ENCODE results near the gene PEPD.

PEPD gene

DNA sequence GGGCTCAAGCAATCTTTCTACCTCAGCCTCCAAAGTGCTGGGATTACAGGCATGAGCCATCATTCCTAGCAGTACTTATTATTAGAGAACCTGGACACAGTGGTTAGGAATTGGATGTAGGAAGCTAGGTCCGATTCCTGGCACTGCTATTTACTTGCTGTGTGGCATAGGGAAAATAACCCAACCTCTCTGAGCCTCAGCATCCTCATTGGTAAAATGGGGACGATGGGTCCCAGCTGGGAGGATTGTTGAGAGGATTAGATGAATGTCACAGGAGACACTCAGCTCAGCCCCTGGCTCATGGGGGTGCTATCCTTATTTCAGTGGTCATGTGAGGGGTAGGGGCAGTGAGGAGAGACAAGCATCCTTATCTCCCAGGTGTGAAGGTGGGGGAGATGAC lies 6.8 kb upstream of the PEPD start:
- no peak overlapping the region for H3K9ac ChIP-seq (ENCODE audit: low read depth, low read length, poor library complexity, severe bottlenecking)
- TF ChIP-seq EZH2phosphoT487 (IDR thresholded peaks at IDR 0.05; ENCODE audit: borderline replicate concordance) = no peak
- TF ChIP-seq, protein P1, sequence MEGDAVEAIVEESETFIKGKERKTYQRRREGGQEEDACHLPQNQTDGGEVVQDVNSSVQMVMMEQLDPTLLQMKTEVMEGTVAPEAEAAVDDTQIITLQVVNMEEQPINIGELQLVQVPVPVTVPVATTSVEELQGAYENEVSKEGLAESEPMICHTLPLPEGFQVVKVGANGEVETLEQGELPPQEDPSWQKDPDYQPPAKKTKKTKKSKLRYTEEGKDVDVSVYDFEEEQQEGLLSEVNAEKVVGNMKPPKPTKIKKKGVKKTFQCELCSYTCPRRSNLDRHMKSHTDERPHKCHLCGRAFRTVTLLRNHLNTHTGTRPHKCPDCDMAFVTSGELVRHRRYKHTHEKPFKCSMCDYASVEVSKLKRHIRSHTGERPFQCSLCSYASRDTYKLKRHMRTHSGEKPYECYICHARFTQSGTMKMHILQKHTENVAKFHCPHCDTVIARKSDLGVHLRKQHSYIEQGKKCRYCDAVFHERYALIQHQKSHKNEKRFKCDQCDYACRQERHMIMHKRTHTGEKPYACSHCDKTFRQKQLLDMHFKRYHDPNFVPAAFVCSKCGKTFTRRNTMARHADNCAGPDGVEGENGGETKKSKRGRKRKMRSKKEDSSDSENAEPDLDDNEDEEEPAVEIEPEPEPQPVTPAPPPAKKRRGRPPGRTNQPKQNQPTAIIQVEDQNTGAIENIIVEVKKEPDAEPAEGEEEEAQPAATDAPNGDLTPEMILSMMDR (conservative IDR thresholded peaks at IDR 0.05; ENCODE audit: low read length) = no peak
- no peaks in the 10 kb centered on the region for H3K4me1 ChIP-seq (ENCODE audit: insufficient read depth, low read length, poor library complexity, severe bottlenecking)
- H3F3A ChIP-seq (ENCODE audit: low read depth) = no peaks in the 10 kb centered on the region
- no peaks in the 10 kb centered on the region for H3K79me2 ChIP-seq (ENCODE audit: insufficient read depth, low read length)
- H3K9me3 ChIP-seq (ENCODE audit: insufficient read depth, low read depth, low read length) = no peaks in the 10 kb centered on the region
- H3K9me2 ChIP-seq (replicated peaks; ENCODE audit: low read depth, low read length) = no peaks in the 10 kb centered on the region
- no peaks in the 10 kb centered on the region for H3K36me3 ChIP-seq (ENCODE audit: insufficient read depth, low read length)
- H3K27me3 ChIP-seq (ENCODE audit: insufficient read depth, low read length, poor library complexity, severe bottlenecking) = no peaks in the 10 kb centered on the region
- no peaks in the 10 kb centered on the region for H4K20me1 ChIP-seq (ENCODE audit: insufficient read depth, low read length, poor library complexity, severe bottlenecking)
- no peak overlapping the region for H3K4me2 ChIP-seq (ENCODE audit: low read depth, low read length, poor library complexity, severe bottlenecking)
- no peak overlapping the region for H2AFZ ChIP-seq (ENCODE audit: low read length)
- no peak overlapping the region for H3K4me3 ChIP-seq (ENCODE audit: low read length, poor library complexity, severe bottlenecking)

DNA sequence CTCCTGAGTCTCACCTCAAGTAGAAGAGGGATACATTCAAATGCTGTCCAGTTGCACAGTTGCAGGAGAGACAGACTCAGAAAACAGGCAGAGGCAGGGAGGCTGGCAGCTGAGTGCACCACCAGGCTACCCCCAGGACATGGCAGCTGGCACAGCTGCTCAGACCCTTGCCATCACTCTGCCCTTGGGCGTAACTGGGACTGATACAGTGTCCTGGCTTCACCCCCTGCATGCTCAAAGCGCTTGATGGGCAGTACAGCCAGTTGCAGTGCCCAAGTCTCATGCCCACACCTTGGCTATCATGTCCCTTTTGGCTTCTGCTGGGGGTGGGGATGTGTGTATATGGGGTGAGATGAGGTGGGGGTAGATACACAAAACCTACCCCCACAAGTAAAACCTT lies 5.5 kb upstream of the PEPD start:
- Histone ChIP-seq H3K36me3 (ENCODE audit: insufficient read depth, low read length) (no peaks in the 10 kb centered on the region), H3K4me3 (ENCODE audit: low read length, poor library complexity, severe bottlenecking) (no peak overlapping the region), H3K4me1 (ENCODE audit: insufficient read depth, low read length, poor library complexity, severe bottlenecking) (peaks cover 6% of the 10 kb centered on the region), H3K9me3 (ENCODE audit: insufficient read depth, low read depth, low read length) (no peaks in the 10 kb centered on the region), H3K9ac (ENCODE audit: low read depth, low read length, poor library complexity, severe bottlenecking) (no peak overlapping the region), H2AFZ (ENCODE audit: low read length) (no peak overlapping the region), H3K27me3 (ENCODE audit: insufficient read depth, low read length, poor library complexity, severe bottlenecking) (no peaks in the 10 kb centered on the region), H3K9me2 (replicated peaks; ENCODE audit: low read depth, low read length) (no peaks in the 10 kb centered on the region), H3F3A (ENCODE audit: low read depth) (no peaks in the 10 kb centered on the region), H3K79me2 (ENCODE audit: insufficient read depth, low read length) (no peaks in the 10 kb centered on the region), H3K4me2 (ENCODE audit: low read depth, low read length, poor library complexity, severe bottlenecking) (no peak overlapping the region), H4K20me1 (ENCODE audit: insufficient read depth, low read length, poor library complexity, severe bottlenecking) (no peaks in the 10 kb centered on the region)
- TF ChIP-seq, protein P1 (conservative IDR thresholded peaks at IDR 0.05; ENCODE audit: low read length) = no peak
- no peak for TF ChIP-seq EZH2phosphoT487 (IDR thresholded peaks at IDR 0.05; ENCODE audit: borderline replicate concordance)

DNA sequence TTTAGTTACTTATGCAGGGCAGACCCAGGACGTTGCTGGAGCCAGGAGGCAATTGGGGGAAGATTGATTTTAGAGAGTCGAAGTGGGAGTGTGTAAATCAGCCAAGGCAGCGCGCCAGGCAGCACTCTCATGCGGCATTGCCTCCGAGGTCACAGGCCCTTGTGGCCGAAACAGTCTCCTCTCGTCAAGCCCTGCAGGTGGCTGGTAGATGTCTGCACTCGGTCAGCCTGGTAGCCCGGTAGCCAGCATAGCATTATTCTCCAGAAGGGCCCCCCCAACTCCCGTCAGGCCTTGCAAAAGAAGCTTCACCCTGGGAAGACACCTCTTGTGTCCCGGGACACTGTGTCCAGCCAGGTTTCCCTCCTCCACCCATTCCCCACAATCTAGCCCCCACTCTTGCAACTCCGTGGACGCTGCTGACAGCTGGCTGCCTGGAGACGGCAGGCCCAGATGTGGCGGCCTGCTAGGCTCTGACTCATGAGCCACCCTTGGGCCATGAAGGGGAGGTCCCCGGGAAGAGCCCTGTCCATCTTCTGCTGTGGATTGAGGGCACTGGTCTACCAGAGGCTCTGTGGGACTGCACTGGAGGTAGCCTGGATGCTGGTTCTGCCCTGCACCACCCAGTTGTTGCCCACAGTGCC lies 2.6 kb upstream of the PEPD start:
- TF ChIP-seq, protein P1 (conservative IDR thresholded peaks at IDR 0.05; ENCODE audit: low read length) = no peak
- no peak for TF ChIP-seq EZH2phosphoT487 (IDR thresholded peaks at IDR 0.05; ENCODE audit: borderline replicate concordance)

More for the DNA sequence above, 2.6 kb upstream of the PEPD start:
- Histone ChIP-seq H2AFZ (ENCODE audit: low read length) (no peak overlapping the region), H3K9me3 (ENCODE audit: insufficient read depth, low read depth, low read length) (no peaks in the 10 kb centered on the region), H3K79me2 (ENCODE audit: insufficient read depth, low read length) (peaks cover 7% of the 10 kb centered on the region; the same call in 1 of the 2 replicates), H3K4me1 (ENCODE audit: insufficient read depth, low read length, poor library complexity, severe bottlenecking) (peaks cover 18% of the 10 kb centered on the region), H4K20me1 (ENCODE audit: insufficient read depth, low read length, poor library complexity, severe bottlenecking) (no peaks in the 10 kb centered on the region), H3K4me2 (ENCODE audit: low read depth, low read length, poor library complexity, severe bottlenecking) (no peak overlapping the region), H3K9me2 (replicated peaks; ENCODE audit: low read depth, low read length) (no peaks in the 10 kb centered on the region), H3F3A (ENCODE audit: low read depth) (no peaks in the 10 kb centered on the region), H3K9ac (ENCODE audit: low read depth, low read length, poor library complexity, severe bottlenecking) (no peak overlapping the region), H3K36me3 (ENCODE audit: insufficient read depth, low read length) (no peaks in the 10 kb centered on the region), H3K4me3 (ENCODE audit: low read length, poor library complexity, severe bottlenecking) (no peak overlapping the region), H3K27me3 (ENCODE audit: insufficient read depth, low read length, poor library complexity, severe bottlenecking) (no peaks in the 10 kb centered on the region)
